GM21529 (cell line): ENCODE measurements around the gene TAP1.

Source experiments
- ATAC-seq: cut with Tn5 transposase; IDR thresholded peaks from one replicate; pipeline ENCODE4 v1.9.1; 2021; ENCODE audit not compliant: unreplicated experiment

TAP1 gene

DNA sequence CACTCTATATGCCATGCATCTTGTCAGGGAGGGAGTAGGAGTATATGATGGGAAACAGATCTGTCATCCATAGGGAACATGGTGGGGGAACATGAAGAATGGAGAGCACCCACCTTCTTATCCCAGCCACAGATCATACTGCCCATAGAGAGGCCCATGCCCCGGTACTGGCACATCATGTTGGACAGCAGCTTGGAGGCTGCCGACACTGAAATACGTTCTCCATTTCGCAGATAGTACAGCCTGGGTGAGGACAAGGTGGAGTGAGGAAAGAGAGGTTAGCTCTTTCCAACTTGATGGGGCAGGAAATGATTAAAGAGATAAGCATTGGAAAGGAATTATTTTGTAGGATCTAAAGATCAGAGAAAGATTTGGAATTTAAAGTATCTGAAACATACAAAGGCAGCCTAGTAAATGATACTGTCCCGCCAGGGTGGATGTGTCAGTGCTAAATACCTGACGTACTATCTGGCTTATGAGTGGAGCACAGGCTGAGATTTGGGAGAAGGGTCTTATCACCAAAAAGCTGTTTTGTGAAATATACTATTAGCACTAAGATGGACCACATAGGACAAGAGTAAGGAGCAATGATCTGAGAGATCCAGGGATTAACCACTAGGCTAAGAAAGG lies 11.4 kb downstream of the TAP1 start:
- no peak for ATAC-seq

DNA sequence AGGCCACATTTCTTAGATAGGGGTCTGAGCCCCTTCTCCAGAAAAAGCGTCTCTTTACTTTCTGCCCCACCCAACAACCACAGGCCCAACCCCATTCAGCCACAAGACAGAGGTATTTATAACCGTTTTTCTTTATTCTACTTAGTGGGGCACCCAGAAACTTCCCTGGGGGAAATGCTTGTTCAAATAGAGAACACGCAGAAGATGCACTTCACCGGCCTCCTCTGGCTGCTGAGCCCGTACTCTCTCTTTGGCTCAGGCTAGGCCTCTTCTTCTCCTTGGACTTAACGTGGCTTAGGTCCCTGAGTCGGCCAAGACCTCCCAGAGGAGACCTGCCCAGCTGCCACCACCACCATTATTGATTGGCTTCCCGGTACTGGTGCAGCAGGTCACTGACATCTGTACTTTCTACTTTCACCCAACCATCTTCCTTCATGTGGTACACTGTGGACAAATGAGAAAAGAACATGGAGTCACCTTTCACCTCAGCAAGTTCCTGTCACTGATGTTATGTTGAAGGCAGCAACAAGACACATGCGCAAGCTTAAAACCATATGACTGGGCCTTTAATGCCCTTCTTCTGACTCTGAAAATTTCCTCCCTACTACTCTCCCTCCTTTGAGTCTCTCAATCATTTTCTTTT lies 12.8 kb downstream of the TAP1 start:
- ATAC-seq: no peak

DNA sequence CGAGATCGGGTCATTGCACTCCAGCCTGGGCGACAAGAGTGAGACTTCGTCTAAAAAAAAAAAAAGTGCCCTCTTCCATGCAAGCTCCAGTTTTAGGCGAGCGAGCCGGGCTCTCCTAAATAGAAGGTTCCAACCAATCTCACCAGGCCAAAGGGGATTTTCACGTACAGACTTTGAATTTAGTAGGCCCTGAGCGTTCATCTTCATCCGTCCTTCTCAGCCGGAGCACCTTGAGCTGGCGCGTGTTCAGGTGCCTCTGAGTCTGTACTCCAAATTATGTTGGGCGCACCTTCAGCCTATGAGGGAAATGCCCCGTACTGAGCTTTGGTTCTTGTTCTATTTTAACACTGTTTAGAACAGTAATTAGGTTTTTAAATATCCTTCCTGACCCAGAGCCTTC lies 14.1 kb downstream of the TAP1 start:
- no peak for ATAC-seq

DNA sequence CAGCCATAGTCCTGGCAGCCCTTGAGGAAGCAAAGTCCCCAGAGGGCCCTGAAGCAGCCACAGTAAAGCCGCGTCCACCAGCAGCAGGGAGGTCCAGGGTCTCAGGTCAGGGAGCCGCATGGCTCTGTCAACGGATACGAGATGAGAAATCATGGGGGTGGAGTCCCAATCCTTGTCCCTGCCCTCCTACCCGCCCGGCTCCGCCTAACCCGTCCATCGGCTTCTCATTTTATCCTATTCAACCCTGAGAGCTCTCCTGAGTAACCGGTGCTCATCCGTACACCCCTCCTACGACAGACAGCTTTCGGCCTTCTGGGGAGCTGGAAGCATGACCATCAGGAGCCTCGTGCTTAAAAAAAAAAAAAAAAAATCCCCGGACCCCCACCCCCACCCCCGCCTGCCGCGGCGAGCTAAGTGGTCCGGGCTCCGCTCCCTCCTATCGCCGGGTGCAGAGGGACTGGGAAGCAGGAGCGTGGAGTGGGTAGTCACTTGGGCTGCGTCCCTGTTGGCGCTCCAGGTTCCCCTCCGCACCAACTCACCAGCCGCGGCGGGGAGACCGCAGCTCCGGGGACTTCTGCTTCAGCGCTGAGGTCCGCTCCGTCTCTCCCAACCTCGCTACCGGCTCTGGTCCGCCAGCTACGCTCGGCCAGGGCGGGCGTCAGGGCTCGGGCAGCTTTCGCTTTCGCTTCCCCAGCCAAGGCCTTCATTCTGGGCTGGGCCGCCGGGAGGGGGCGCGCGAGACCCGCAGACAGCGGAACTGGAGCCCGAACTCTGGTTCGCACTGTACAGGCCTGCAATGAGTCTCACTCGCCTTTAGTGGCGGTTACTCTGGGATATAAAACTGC lies 15.2 kb downstream of the TAP1 start, which contains the start of gene TAP2:
TAP2 (minus strand) TSS at position 626 of the 845 bp plus-strand sequence; CDS start at position 120, 506 bp downstream.
- peak; percentile 69 for ATAC-seq

DNA sequence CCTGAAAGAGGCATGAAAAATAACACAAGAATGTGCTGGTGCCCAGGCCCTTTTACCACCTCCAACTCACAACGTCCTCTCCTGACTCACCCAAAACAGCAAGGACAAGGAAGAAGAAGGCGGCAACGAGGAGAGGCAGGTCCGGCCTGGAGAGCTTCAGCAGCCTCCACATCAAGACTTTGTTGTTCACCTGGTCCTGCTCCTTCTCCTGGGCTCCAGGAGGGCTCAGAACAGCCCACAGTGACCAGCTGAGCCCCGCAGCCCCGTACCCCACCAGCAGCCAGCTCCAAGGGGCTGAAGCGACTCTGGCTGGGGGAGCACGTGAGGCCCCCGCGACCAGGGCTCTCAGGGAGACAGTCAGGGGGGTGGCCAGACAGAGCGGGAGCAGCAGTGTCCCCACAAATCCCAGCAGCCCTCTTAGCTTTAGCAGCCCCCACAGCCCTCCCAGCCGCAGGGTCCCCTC lies 15.8 kb downstream of the TAP1 start:
- no peak for ATAC-seq

DNA sequence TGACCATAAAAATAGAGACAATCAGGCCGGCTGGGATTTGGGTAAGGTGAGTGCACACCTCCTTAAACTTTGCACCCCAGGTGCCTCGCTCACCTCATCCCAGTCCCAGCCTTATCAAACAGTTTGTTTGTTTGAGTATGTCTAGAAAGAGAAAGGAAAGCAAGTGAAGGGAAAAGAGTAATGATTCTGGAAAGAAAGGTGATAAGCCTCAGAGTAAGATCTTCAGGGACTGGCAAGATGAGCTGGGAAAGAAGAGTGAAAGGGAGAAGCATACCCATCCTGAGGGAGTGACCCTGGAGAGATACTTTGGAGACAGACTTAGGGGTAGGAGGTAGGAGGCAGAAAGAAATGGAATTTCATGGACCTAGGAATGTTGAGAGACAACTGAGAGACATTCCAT lies 16.6 kb downstream of the TAP1 start:
- no peak for ATAC-seq

DNA sequence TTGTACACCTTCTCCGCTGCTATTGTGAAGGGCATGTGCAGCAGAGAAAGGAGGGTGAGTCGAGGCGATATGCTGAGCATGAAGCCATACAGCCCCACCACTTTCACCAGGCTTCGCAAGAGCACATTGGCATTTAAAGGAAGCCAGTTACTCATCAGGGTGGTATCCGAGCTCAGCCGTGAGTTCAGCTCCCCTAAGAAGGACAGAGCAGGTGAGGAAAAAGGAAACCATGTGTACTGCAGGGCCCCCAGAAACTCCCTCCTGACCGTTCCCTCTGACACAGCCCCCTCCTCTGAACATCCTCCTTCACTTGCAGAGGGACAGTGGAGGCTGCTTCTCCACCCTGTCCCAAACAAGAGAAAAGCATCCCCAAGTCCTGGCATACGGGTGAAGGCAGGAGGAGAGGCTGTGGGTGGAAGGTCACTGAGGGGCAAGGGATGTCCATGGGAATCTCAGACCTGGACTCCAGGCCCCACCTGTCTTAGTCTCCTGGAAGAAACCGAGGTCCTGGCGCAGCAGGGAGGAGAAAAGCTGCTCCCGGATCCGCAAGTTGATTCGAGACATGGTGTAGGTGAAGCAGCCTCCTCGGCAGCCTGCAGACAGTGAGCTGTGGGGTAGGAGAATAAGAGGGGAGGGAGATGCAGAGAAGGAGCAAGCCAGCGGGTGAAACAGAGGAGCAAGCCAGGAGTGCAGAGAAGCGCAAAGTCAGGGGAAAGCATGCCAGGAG lies 18.2 kb downstream of the TAP1 start:
- ATAC-seq: no peak

DNA sequence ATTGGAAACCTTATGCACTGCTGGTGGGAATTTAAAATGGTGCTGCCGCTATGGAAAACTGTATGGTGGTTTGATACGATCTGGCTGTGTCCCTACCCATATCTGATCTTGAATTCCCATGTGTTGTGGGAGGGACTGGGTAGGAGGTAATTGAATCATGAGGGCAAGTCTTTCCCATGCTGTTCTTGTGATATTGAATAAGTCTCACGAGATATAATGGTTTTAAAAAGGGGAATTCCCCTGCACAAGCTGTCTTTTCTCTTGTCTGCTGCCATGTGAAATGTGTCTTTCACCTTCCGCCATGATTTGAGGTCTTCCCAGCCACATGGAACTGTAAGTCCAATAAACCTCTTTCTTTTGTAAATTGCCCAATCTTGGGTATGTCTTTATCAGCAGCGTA lies 19.8 kb downstream of the TAP1 start:
- ATAC-seq: no peak

DNA sequence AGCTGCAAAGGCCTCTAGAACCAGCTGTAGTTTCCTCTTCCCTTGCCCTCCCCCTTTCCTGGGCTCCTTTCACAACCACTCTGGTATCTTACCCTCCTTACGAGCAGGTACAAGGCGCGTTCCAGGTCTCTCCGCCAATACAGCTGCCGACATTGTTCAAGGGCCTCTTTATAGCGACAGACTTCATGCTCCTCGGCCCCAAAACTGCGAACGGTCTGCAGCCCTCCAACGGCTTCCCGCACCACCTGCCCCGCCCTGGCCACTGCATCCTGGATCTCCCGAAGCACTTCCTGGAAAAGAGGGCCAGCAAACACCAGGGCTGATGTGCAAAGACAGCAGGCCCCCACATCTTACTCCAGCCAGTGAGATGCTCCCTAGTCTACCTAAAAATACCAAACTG lies 21.0 kb downstream of the TAP1 start:
- ATAC-seq: no peak

DNA sequence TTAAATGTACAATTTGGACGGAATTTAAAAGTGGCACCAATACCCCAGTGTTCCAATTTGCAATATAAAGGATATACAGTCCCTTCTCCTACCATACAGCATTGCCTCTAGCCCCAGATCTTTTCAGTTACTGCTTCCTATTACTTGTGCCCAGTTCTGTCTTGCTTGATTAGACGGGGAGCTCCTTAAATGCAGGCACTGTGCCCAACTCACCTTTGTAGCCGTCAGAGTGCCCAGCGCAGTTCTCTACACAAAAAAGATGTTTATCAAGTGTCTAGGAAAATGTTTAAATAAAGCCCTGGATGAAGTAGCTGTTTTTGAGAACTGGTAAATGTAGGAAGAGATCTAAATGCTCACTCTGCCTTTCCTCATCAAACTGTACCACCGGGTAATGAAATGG lies 22.6 kb downstream of the TAP1 start:
- no peak for ATAC-seq

DNA sequence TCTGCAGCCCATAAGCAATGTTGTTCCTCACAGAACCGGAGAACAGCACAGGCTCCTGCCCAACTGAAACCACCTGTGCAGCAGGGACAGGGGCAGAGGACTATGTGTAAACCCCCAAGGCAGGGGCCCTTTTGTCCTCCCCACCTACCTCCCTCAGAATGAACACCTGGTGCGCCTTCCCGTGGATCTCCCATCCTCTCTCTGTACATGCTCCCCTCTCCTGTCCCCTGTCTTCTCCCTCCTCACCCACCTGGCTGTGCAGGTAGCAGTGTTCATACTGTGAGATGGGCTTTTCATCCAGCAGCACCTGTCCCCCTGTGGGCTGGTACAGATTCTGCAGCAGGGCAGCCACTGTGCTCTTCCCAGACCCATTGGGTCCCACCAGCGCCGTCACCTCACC lies 23.5 kb downstream of the TAP1 start:
- ATAC-seq: no peak

DNA sequence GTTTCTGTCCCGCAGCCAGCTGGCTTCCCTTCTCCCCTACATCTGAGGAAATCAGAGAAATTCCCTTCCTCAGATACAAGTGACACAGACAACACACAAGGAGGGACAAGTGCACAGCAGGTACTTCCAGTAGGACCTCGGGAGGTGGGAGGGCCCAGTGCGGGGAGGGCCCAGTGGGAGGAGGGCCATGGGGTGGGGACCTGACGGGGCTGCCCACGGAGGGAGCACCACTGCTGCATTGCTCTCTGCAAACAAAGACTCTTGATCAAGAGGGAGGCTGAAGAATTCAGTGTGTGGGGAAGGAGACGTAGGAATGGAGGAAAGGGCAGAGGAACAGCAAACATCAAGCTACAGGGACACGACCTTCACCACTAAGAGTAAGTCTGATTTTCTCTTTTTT lies 24.0 kb downstream of the TAP1 start:
- no peak for ATAC-seq

DNA sequence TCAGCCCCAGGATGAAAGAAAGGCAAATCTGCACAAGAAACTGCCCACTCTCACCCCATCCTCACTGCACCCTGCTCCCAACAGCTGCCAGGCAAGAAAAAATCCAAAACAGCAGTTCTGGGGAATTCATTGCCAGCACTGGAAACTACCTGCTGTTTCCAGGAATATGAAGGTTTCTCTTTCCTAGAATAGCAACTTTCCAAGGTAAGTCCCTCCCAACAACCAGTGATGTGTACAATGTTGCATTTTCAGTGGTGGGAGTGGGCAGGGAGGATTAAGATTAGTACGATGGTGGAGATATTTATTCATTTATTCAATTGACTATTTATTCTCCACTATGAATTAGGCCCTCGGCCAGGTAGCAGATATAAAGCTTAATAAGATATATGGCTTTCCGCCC lies 26.5 kb downstream of the TAP1 start:
- no peak for ATAC-seq

DNA sequence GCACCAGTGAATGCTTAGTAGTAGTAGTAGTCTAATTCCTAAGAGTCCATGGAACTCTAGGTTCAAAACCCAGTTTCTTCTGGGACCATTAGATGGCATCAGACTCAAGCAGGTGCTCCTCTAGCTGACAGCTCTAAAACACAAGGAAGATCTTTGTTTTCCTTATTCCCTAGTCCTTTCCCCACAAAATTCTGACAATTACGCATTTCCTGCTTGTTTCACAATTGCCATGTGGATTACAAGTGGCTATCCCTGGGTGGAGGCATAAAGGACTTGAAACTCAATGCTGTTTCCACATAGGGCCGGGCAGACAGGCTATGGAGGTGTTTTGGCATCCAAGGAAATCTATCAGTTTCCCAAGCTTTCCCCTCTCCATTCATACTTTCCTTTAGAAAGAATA lies 27.5 kb downstream of the TAP1 start:
- ATAC-seq: no peak

DNA sequence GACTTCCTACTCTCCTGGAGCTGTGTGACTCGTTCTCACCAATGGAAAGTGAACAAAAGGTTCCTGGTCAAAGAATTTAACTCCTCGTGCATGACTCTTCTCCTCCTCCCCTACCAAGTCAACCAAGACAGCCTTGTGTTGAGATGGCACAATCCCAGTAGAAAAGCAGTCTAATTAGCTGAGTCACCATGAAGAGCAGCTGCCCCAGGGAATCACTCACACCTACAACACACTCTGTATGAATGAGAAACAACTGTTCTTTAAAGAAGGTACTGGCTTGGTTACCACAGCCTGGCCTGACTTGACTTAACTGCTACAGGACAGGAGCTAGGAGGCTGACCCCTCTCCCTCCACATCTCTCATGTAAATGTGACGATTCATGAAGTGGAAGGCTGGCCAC lies 33.8 kb downstream of the TAP1 start:
- no peak for ATAC-seq

DNA sequence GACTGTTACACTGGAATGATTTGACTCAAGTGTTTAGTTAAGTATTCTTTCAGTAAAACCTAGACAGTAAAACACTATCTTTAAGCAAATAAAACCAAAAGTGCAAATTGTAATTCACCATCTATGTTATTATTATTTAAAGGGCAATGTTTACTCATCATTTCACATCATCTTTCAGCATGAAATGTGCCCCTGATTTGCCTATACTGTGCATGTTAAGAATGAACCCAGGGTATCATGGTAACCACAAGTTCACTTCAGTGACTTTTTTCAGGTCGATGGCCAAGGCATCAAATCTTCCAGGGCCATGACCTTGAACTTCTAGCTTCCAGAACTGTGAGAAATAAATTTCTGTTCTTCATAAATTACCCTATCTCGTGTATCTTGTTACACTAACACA lies 34.6 kb downstream of the TAP1 start:
- no peak for ATAC-seq

DNA sequence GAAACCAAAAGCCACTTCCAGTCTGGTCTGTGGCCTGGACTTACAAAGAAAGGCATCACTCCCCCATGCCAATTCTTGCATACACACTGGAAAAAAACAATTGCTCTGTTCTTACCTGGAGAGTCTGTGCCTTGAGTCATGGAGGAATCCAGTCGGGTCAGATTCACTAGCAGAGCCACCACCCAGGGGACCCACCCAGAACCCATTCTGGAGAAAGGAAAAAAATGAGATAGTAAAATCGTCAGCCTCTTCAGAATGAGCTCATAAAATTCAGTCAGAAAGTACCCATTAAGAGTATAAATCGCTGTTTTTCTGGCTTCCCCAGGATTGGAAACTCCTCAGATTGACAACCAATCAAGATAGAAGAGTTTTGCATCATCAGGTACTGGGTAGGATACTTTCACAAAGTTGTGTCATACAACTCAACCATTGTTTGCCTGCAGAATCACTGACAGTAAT lies 36.7 kb downstream of the TAP1 start, which contains the start of gene HLA-DOB:
HLA-DOB (minus strand) TSS at position 257 of the 459 bp plus-strand sequence; CDS start at position 206, 51 bp downstream.
- ATAC-seq: peak; percentile 52

DNA sequence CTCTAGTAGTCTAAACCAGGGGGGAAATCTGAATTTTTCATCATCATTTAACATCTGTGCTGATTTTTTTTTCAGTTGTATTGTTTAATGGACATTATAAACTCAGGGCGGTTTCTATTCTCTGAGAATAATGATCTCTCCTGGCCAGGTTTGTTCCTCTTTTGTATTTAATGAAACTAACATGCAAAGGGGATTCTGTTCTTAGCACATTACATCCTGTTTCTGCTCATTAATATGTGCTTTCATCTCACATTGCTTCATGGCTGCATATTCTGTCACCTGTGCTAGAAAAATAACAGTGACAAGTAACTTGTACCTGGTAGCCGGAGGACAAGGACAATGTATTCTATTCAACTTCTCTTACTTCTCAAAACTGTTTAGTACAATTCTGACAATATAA lies 37.5 kb downstream of the TAP1 start:
- peak; percentile 69 for ATAC-seq

DNA sequence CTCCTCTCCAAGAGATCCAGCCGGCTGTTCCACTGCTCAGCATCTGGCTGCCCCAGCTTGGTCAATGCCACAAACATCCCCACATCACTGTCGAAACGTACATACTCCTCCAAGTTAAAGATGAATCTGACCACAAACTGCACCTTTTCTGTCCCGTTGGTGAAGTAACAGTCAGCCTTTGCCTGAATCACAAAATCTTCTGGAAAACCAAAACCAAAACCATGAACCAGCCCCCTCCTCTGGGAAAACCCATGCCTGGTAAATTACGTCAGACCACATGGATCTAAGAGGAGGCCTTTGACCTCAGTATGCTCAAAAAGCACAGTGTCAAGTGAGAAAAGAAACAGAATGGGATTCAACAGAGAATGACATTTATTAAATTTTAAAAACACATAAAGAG lies 38.4 kb downstream of the TAP1 start:
- ATAC-seq: no peak

DNA sequence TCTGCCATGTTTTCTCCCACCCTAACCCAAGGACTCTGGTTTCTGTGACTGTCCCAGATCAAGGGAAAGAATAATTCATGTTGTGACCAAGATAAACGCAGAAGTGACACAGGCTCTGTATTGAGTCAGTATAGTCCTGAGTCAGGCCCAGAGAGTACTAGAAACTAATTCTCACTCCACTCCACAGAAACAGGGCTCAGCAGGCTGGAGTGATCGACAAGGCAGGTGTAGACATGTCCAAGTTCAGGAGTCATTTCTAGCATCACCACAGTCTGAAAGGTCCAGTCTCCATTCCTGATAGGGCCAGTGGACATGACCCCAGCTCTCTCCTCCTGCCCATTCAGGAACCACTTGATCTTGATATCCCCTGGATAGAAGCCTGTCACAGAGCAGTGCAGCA lies 39.4 kb downstream of the TAP1 start:
- no peak for ATAC-seq

DNA sequence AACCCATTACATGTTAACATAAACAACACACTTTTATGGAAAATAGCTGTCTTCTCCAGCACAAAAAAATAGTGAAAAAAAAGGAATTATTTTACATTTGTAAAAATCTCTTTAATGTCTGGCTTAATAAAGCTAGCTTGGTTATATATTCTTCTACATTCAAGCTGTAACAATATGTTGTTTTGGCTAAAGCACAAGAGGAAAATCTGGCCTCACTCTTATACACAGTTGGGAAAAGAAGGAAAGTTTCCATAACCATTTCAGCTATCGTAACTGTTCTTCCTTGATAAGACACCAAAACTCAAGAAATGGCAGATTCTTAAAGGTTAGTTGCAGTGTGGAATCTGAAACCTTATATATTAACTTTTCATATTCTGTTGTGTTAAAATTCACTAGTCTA lies 44.3 kb downstream of the TAP1 start:
- no peak for ATAC-seq
